Measurements from ENCODE around the gene PIK3R6. TPM values are rescaled to one million over a fixed set of nuclear protein-coding genes. Genes with fewer than 3 reads are reported as not detected.
"Not testable (repeated sequence)": the region's sequence is repeated elsewhere in the genome, so short reads cannot be mapped to it uniquely, and the experiment has no call there.

The PIK3R6 gene
- total RNA-seq, 1 experiment from 2014 or later = not detected

- Histone ChIP-seq H3K27ac (peak overlapping the region; percentile 88), H3K4me1 (replicated peaks) (peaks cover 29% of the 10 kb centered on the region), H3K36me3 (no peaks in the 10 kb centered on the region), H3K27me3 (replicated peaks) (no peaks in the 10 kb centered on the region), H3K4me3 (no peak overlapping the region), H3K9me3 (replicated peaks) (no peaks in the 10 kb centered on the region)
- no peak for DNase-seq (ENCODE audit: low read depth in 1 of 2, low spot score in 2 of 2)
Observed at GRCh38 chr17:8859804-8860430, 7.6 kb downstream of the PIK3R6 start.

GRCh38 chr17:8859027-8859803, 8.3 kb downstream of the PIK3R6 start:
- H3K27me3 ChIP-seq (replicated peaks) = no peaks in the 10 kb centered on the region
- no peaks in the 10 kb centered on the region for H3K9me3 ChIP-seq (replicated peaks)
- H3K4me3 ChIP-seq = no peak overlapping the region
- no peaks in the 10 kb centered on the region for H3K36me3 ChIP-seq
- H3K4me1 ChIP-seq (replicated peaks) = peaks cover 29% of the 10 kb centered on the region
- peak overlapping the region; percentile 88 for H3K27ac ChIP-seq
- peak; percentile 90 to 92 for DNase-seq (ENCODE audit: low read depth in 1 of 2, low spot score in 2 of 2)

- Histone ChIP-seq H3K4me1 (replicated peaks) (peaks cover 29% of the 10 kb centered on the region), H3K9me3 (replicated peaks) (no peaks in the 10 kb centered on the region), H3K27ac (peak overlapping the region; percentile 88; the same call in 1 of the 2 replicates), H3K4me3 (no peak overlapping the region), H3K27me3 (replicated peaks) (no peaks in the 10 kb centered on the region), H3K36me3 (no peaks in the 10 kb centered on the region)
- DNase-seq (ENCODE audit: low read depth in 1 of 2, low spot score in 2 of 2) = peak; percentile 82 to 84
Observed at GRCh38 chr17:8857919-8858318, 9.6 kb downstream of the PIK3R6 start.

GRCh38 chr17:8856869-8857575, 10.5 kb downstream of the PIK3R6 start:
- Histone ChIP-seq H3K4me1 (replicated peaks) (peaks cover 29% of the 10 kb centered on the region), H3K4me3 (no peak overlapping the region), H3K36me3 (no peaks in the 10 kb centered on the region), H3K27ac (0 out of 2 replicates have a peak overlapping the region, but pooled peaks have one; percentile 88), H3K27me3 (replicated peaks) (no peaks in the 10 kb centered on the region), H3K9me3 (replicated peaks) (no peaks in the 10 kb centered on the region)
- no peak for DNase-seq (ENCODE audit: low read depth in 1 of 2, low spot score in 2 of 2)

GRCh38 chr17:8856205-8856603, 11.3 kb downstream of the PIK3R6 start:
- not testable (repeated sequence) for DNase-seq (ENCODE audit: low read depth in 1 of 2, low spot score in 2 of 2); H3K27me3 ChIP-seq (replicated peaks); H3K27ac ChIP-seq; H3K9me3 ChIP-seq (replicated peaks); H3K4me3 ChIP-seq; H3K36me3 ChIP-seq
- H3K4me1 ChIP-seq (replicated peaks) = peaks cover 29% of the 10 kb centered on the region

GRCh38 chr17:8855477-8856204, 11.8 kb downstream of the PIK3R6 start:
- H3K27ac ChIP-seq = no peak overlapping the region
- H3K9me3 ChIP-seq (replicated peaks) = no peaks in the 10 kb centered on the region
- no peak for DNase-seq (ENCODE audit: low read depth in 1 of 2, low spot score in 2 of 2)
- no peaks in the 10 kb centered on the region for H3K27me3 ChIP-seq (replicated peaks)
- H3K36me3 ChIP-seq = no peaks in the 10 kb centered on the region
- no peak overlapping the region for H3K4me3 ChIP-seq
- peaks cover 29% of the 10 kb centered on the region for H3K4me1 ChIP-seq (replicated peaks)

- no peak overlapping the region for H3K4me3 ChIP-seq
- H3K9me3 ChIP-seq (replicated peaks) = no peaks in the 10 kb centered on the region
- H3K4me1 ChIP-seq (replicated peaks) = no peaks in the 10 kb centered on the region; the same call in 1 of the 2 replicates
- no peak for DNase-seq (ENCODE audit: low read depth in 1 of 2, low spot score in 2 of 2)
- no peak overlapping the region for H3K27ac ChIP-seq
- no peaks in the 10 kb centered on the region for H3K36me3 ChIP-seq
- no peaks in the 10 kb centered on the region for H3K27me3 ChIP-seq (replicated peaks)
Observed at GRCh38 chr17:8851600-8851999, 15.9 kb downstream of the PIK3R6 start.

GRCh38 chr17:8849311-8850041, 18.0 kb downstream of the PIK3R6 start:
- no peaks in the 10 kb centered on the region for H3K36me3 ChIP-seq
- no peaks in the 10 kb centered on the region for H3K27me3 ChIP-seq (replicated peaks)
- DNase-seq (ENCODE audit: low read depth in 1 of 2, low spot score in 2 of 2) = no peak
- no peak overlapping the region for H3K27ac ChIP-seq
- no peak overlapping the region for H3K4me3 ChIP-seq
- H3K4me1 ChIP-seq (replicated peaks) = no peaks in the 10 kb centered on the region
- no peaks in the 10 kb centered on the region; the same call in 1 of the 2 replicates for H3K9me3 ChIP-seq (replicated peaks)

GRCh38 chr17:8847891-8848290, 19.6 kb downstream of the PIK3R6 start:
- DNase-seq (ENCODE audit: low read depth in 1 of 2, low spot score in 2 of 2) = no peak
- no peaks in the 10 kb centered on the region for H3K4me1 ChIP-seq (replicated peaks)
- H3K27me3 ChIP-seq (replicated peaks) = no peaks in the 10 kb centered on the region
- no peaks in the 10 kb centered on the region; the same call in 1 of the 2 replicates for H3K9me3 ChIP-seq (replicated peaks)
- no peak overlapping the region for H3K27ac ChIP-seq
- H3K4me3 ChIP-seq = no peak overlapping the region
- no peaks in the 10 kb centered on the region for H3K36me3 ChIP-seq

- Histone ChIP-seq H3K36me3 (no peaks in the 10 kb centered on the region), H3K9me3 (replicated peaks) (no peaks in the 10 kb centered on the region; the same call in 1 of the 2 replicates), H3K4me3 (no peak overlapping the region), H3K27ac (no peak overlapping the region), H3K27me3 (replicated peaks) (no peaks in the 10 kb centered on the region), H3K4me1 (replicated peaks) (no peaks in the 10 kb centered on the region)
- no peak for DNase-seq (ENCODE audit: low read depth in 1 of 2, low spot score in 2 of 2)
Observed at GRCh38 chr17:8846768-8847211, 20.7 kb downstream of the PIK3R6 start.

GRCh38 chr17:8844229-8845218, 22.9 kb downstream of the PIK3R6 start:
- DNase-seq (ENCODE audit: low read depth in 1 of 2, low spot score in 2 of 2) = no peak
- H3K4me3 ChIP-seq = no peak overlapping the region
- H3K4me1 ChIP-seq (replicated peaks) = no peaks in the 10 kb centered on the region
- no peak overlapping the region for H3K27ac ChIP-seq
- H3K27me3 ChIP-seq (replicated peaks) = no peaks in the 10 kb centered on the region
- H3K36me3 ChIP-seq = no peaks in the 10 kb centered on the region
- H3K9me3 ChIP-seq (replicated peaks) = no peaks in the 10 kb centered on the region; the same call in 1 of the 2 replicates

- Histone ChIP-seq H3K27me3 (replicated peaks) (no peaks in the 10 kb centered on the region), H3K36me3 (no peaks in the 10 kb centered on the region), H3K27ac (no peak overlapping the region)
Observed at GRCh38 chr17:8843344-8843743, 24.1 kb downstream of the PIK3R6 start.

More at GRCh38 chr17:8843344-8843743, 24.1 kb downstream of the PIK3R6 start:
- DNase-seq (ENCODE audit: low read depth in 1 of 2, low spot score in 2 of 2) = no peak
- Histone ChIP-seq H3K4me3 (no peak overlapping the region), H3K9me3 (replicated peaks) (no peaks in the 10 kb centered on the region; the same call in 1 of the 2 replicates), H3K4me1 (replicated peaks) (no peaks in the 10 kb centered on the region)
